SK-N-MC (cell line): ENCODE results near the gene LMO3.

ENCODE experiments used
- DNase-seq: peaks from one replicate; pipeline ENCODE4 v3.0.0-alpha.2; 2011; ENCODE audit warnings: low read depth, low spot score
- H3K27ac ChIP-seq: fragments of 200-600 bp; sonication (generic); 2 replicates; pipeline ENCODE4 v1.5.1; 2016; ENCODE audit warnings: mixed run types
- H3K36me3 ChIP-seq: fragments of 200-600 bp; sonication (generic); 2 replicates; pipeline ENCODE4 v1.6.1; 2017; ENCODE audit warnings: antibody characterized with exemption, low read length, mixed read lengths; ENCODE audit not compliant: insufficient read depth
- H3K4me3 ChIP-seq: fragments of 200-600 bp; sonication (generic); 2 replicates; pipeline ENCODE4 v1.5.1; 2016
- H3K9ac ChIP-seq: fragments of 200-600 bp; sonication (generic); 2 replicates; pipeline ENCODE4 v1.8.0; 2017; ENCODE audit warnings: mixed run types, mixed read lengths; ENCODE audit not compliant: insufficient read length
- H3K9me3 ChIP-seq: fragments of 200-600 bp; sonication (generic); 2 replicates; pipeline ENCODE4 v1.6.1; 2017; ENCODE audit warnings: low read depth, mild to moderate bottlenecking, antibody characterized with exemption, low read length, moderate library complexity, mixed read lengths
- EZH2 ChIP-seq: fragments of 200-600 bp; sonication (generic); IDR thresholded peaks from one replicate; pipeline ENCODE4 v1.6.1; 2017; ENCODE audit warnings: antibody characterized with exemption
- FOXP2 ChIP-seq: optimal IDR thresholded peaks from 2 replicates; pipeline ENCODE3; 2011; ENCODE audit warnings: mild to moderate bottlenecking, moderate library complexity; ENCODE audit not compliant: insufficient read depth; ENCODE audit errors: extremely low read length, control extremely low read depth
- POLR2AphosphoS5 ChIP-seq: IDR thresholded peaks from 2 replicates; pipeline ENCODE4 v1.6.1; 2012; ENCODE audit warnings: mild to moderate bottlenecking, low read depth, low read length, borderline replicate concordance

Gene LMO3

GRCh38 chr12:16590645-16591044 is 15.3 kb downstream of the LMO3 start:
- H3K9ac ChIP-seq, result no peak overlapping the region
- no peak overlapping the region for H3K27ac ChIP-seq
- TF ChIP-seq FOXP2, result no peak
- no peak for TF ChIP-seq POLR2AphosphoS5
- TF ChIP-seq EZH2, result no peak
- no peak overlapping the region for H3K4me3 ChIP-seq
- DNase-seq, result no peak
- no peaks in the 10 kb centered on the region for H3K9me3 ChIP-seq
- no peaks in the 10 kb centered on the region for H3K36me3 ChIP-seq

- Histone ChIP-seq H3K9ac (no peak overlapping the region), H3K4me3 (no peak overlapping the region), H3K9me3 (no peaks in the 10 kb centered on the region), H3K27ac (no peak overlapping the region), H3K36me3 (no peaks in the 10 kb centered on the region)
- no peak for DNase-seq
- TF ChIP-seq POLR2AphosphoS5 (no peak), FOXP2 (no peak), EZH2 (no peak)
Measured at GRCh38 chr12:16588812-16589211, 17.1 kb downstream of the LMO3 start.

GRCh38 chr12:16587514-16587913 is 18.4 kb downstream of the LMO3 start:
- no peaks in the 10 kb centered on the region for H3K36me3 ChIP-seq
- peak overlapping the region; percentile 93 for H3K27ac ChIP-seq
- peak overlapping the region; percentile 69 for H3K4me3 ChIP-seq
- no peak for DNase-seq
- peak overlapping the region; percentile 65 for H3K9ac ChIP-seq
- TF ChIP-seq FOXP2, result no peak
- no peak for TF ChIP-seq POLR2AphosphoS5
- no peak for TF ChIP-seq EZH2
- H3K9me3 ChIP-seq, result no peaks in the 10 kb centered on the region

- Histone ChIP-seq H3K9ac (peak overlapping the region; percentile 65), H3K36me3 (0 out of 2 replicates have a peak, but pooled peaks cover 2% of the 10 kb centered on the region), H3K9me3 (no peaks in the 10 kb centered on the region), H3K27ac (peak overlapping the region; percentile 93), H3K4me3 (peak overlapping the region; percentile 69)
- no peak for DNase-seq
- TF ChIP-seq POLR2AphosphoS5 (no peak), EZH2 (no peak), FOXP2 (no peak)
Measured at GRCh38 chr12:16587110-16587453, 18.9 kb downstream of the LMO3 start.

- Histone ChIP-seq H3K27ac (peak overlapping the region; percentile 93), H3K9ac (peak overlapping the region; percentile 65), H3K9me3 (no peaks in the 10 kb centered on the region), H3K36me3 (0 out of 2 replicates have a peak, but pooled peaks cover 4% of the 10 kb centered on the region), H3K4me3 (peak overlapping the region; percentile 69)
- DNase-seq, result no peak
- no peak for TF ChIP-seq FOXP2
- no peak for TF ChIP-seq EZH2
- TF ChIP-seq POLR2AphosphoS5, result no peak
Measured at GRCh38 chr12:16586350-16587109, 19.4 kb downstream of the LMO3 start.

GRCh38 chr12:16585781-16586180 is 20.2 kb downstream of the LMO3 start:
- no peak for TF ChIP-seq FOXP2
- no peak for TF ChIP-seq POLR2AphosphoS5
- no peak for TF ChIP-seq EZH2
- no peak overlapping the region for H3K27ac ChIP-seq
- no peak for DNase-seq
- no peak overlapping the region for H3K9ac ChIP-seq
- H3K4me3 ChIP-seq, result no peak overlapping the region
- H3K36me3 ChIP-seq, result 0 out of 2 replicates have a peak, but pooled peaks cover 4% of the 10 kb centered on the region
- peaks cover 6% of the 10 kb centered on the region; the same call in 1 of the 2 replicates for H3K9me3 ChIP-seq

- Histone ChIP-seq H3K27ac (no peak overlapping the region), H3K9ac (no peak overlapping the region), H3K9me3 (peaks cover 6% of the 10 kb centered on the region; the same call in 1 of the 2 replicates), H3K4me3 (no peak overlapping the region), H3K36me3 (0 out of 2 replicates have a peak, but pooled peaks cover 4% of the 10 kb centered on the region)
- TF ChIP-seq EZH2 (no peak), FOXP2 (no peak), POLR2AphosphoS5 (no peak)
- no peak for DNase-seq
Measured at GRCh38 chr12:16583969-16584745, 21.8 kb downstream of the LMO3 start.

- no peak for DNase-seq
- no peak for TF ChIP-seq FOXP2
- Histone ChIP-seq H3K9ac (no peak overlapping the region), H3K4me3 (no peak overlapping the region), H3K36me3 (0 out of 2 replicates have a peak, but pooled peaks cover 4% of the 10 kb centered on the region), H3K9me3 (peaks cover 6% of the 10 kb centered on the region; the same call in 1 of the 2 replicates), H3K27ac (no peak overlapping the region)
Measured at GRCh38 chr12:16581416-16581815, 24.5 kb downstream of the LMO3 start.
